NAMALWA (cell line): Measurements from ENCODE around the gene DDX60.

Experiments used
- DNase-seq: peaks from one replicate; pipeline ENCODE4 v3.0.0-alpha.2; 2015; ENCODE audit warnings: low spot score

DDX60 gene

DNA sequence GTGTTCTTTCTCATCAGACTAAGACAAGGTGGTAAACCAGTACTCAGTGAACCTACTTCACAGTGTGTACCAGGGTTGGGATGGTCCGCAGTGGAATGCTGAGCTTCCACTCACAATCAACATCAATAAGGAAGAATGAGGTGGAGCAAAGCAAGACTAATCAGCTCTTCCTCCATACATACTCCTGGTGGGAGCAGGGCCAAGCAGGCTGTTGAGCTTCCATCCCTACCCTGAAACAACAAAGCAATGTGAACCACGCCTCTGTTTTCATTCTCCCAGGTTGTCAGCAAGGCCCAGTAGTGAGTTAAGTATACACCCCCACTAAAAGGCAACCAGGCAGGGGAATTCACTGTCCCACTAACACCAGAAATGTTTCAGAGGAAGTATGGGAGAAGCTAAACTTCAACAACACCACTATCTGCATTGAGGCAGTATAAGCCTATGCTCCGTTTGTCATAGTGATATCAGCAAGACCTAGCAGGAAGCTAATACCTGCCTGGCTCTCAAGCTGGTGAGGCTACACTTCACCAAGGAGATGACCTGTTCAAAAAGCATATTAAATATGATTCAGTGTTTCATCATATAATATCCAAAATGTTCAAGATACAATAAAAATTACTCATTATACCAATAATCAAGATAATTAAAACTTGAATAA, 109.5 kb downstream of the DDX60 start:
- DNase-seq: no peak

- DNase-seq: no peak
Measured at GRCh38 chr4:168203233-168203911, 115.2 kb downstream of the DDX60 start.

- DNase-seq: no peak
Measured at GRCh38 chr4:168200685-168201084, 117.9 kb downstream of the DDX60 start.

DNA sequence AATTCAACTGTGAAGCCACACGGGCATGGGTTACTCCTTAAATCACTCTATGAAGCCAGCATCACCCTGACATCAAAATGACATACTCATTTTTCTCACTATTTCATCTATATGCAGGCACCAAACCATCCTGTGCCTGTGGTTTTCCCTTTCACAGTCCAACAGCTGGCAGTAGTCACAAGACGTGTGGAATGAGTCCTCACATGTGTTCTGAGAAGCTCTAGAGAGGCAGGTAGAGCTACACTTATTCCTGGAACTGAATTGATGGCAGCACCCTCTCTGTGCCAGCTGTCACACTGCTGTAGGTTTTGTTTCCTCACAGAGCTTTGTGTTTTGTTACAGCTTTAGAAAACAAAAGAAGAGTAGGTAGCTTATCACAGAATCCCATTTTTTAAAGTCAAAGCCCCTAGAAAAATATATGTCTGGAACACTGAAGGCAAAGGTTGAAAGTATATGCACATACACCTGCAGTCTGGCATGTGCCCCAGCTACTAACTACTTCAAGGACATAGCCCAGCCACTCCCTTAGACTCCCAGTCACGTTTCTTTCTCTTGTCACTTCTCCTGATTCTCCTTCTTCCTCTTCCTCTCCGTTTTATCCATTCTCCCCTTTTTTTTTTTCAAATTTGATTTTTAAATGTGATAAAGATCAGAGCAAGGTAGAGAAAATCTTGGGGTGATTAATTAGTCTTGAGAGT, 119.1 kb downstream of the DDX60 start:
- no peak for DNase-seq

GRCh38 chr4:168197926-168198325, 120.6 kb downstream of the DDX60 start:
- no peak for DNase-seq

DNA sequence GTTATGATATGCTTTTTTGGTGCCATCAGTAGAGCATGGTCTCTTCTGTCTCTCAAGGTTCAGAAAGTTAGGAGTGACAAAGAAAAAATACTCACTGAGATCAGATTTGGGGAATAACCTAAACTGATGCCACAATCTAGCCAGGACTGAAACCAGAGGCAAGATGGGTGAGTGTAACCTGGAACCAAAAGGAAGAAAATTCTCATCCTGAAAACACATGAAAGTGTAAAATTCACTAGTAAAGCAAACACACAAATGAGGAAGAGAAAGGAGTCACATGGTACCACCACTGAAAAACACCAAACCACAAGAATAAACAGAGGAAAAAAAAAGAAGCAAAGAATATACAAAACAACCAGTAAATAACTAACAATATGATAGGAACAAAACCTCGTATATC, 129.8 kb downstream of the DDX60 start:
- DNase-seq: no peak

DNA sequence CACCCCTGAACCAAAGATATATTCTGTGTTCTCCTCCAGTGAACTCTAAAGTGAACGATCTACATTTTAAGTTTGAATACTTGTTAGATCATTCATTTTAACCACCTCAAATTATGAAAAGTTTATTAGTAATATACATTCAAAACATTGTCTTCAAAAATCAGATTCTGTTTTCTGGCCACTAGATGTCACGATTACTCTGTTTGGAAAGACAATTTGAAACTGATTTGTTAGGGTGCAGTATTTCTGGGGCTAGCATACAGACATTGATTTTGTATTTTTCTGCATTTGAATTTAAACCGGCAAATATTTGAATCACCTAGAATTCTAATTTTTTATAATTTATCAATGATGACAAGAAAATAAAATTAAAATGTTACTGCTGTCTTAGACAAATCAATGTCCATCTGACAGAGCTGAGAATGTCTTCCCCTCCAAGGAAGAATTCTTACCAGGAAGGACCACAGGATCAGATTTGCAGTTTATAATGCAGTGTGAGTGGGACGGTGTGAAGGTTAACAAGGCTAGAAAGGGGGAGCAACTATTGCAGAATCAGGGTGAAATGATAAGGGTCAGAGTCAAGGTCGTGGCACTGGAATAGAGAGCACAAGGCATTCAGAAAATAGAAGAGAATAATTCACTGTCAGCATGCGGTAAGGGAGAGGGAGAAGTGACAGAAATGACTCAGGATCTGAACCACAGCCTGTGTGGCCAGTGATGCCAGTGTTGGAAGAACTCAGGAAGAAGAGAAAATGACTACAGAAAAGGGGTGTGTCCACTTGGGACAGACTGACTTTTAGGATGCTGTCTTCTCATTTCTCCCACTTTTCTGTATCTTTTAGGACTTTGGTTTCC, 134.6 kb downstream of the DDX60 start:
- peak; percentile 50 for DNase-seq

- DNase-seq: no peak
Measured at GRCh38 chr4:168177546-168178149, 140.9 kb downstream of the DDX60 start.

DNA sequence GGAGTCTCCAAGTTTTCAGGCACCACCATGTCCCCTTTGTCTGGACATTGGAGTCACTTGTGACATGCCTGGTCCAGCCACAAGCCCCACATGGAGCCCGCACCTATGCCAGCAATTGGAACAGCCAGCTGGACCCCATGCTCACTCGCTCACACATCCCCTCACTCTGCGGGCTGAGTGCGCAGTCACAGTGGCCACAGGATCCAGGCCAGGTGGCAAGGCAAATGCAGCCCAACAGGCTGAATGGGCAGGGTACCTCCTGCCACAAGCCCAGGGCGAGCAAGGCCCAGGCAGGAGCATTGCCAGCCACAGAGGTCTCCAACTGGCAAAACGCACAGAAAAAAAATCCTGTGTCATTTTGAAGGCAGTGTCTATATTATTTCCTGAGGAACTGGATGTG, 144.2 kb downstream of the DDX60 start:
- no peak for DNase-seq

GRCh38 chr4:168167714-168168284, 150.8 kb downstream of the DDX60 start:
- DNase-seq: no peak
